Fibroblast of mammary gland (primary cell): ENCODE measurements around the gene PNP.

Experiments
- DNase-seq: peaks from one replicate; pipeline ENCODE4 v3.0.0-alpha.2; 2010; ENCODE audit warnings: low read depth
- H3K4me3 ChIP-seq: 2 replicates; pipeline ENCODE4 v1.5.1; 2011; ENCODE audit warnings: low read depth, mild to moderate bottlenecking, low read length, moderate library complexity; ENCODE audit not compliant: control insufficient read depth
- TF ChIP-seq, protein P1 (sequence below): conservative IDR thresholded peaks from 2 replicates; pipeline ENCODE4 v1.5.1; 2011; ENCODE audit warnings: low read depth, low read length, inconsistent platforms; ENCODE audit not compliant: control insufficient read depth, insufficient read depth

The PNP gene

DNA sequence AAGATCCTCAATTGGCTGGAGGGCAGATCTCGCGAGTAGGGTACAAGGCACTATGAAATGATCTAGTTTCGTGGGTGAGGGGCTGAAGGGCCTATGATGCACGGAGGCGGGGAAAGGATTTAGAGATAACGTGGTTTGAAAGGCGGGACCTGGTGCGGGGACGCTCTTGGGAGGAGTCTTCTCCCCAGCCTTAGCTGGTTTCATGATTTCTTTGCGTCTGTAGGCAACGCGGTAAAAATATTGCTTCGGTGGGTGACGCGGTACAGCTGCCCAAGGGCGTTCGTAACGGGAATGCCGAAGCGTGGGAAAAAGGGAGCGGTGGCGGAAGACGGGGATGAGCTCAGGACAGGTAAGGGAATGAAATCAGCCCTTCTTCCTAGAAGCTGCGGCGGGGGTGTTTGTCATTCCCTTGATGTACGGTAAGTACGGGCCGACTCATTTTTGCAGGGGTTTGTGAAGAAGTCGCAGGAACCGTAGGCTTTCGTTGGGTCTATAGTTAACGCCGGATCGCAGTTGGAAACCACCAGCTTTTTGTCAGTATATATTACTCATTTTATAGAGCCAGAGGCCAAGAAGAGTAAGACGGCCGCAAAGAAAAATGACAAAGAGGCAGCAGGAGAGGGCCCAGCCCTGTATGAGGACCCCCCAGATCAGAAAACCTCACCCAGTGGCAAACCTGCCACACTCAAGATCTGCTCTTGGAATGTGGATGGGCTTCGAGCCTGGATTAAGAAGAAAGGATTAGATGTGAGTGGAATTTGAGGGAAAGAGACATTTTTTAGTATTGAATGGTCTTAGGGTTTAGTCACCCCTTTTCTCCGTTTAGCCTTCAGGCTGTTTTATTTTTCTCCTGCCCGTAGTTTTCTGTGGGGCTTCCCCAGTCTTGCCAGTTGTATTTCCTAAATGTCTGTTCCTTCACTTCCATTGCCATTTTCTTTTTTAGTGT is 13.6 kb upstream of the PNP start:
- TF ChIP-seq, protein P1, sequence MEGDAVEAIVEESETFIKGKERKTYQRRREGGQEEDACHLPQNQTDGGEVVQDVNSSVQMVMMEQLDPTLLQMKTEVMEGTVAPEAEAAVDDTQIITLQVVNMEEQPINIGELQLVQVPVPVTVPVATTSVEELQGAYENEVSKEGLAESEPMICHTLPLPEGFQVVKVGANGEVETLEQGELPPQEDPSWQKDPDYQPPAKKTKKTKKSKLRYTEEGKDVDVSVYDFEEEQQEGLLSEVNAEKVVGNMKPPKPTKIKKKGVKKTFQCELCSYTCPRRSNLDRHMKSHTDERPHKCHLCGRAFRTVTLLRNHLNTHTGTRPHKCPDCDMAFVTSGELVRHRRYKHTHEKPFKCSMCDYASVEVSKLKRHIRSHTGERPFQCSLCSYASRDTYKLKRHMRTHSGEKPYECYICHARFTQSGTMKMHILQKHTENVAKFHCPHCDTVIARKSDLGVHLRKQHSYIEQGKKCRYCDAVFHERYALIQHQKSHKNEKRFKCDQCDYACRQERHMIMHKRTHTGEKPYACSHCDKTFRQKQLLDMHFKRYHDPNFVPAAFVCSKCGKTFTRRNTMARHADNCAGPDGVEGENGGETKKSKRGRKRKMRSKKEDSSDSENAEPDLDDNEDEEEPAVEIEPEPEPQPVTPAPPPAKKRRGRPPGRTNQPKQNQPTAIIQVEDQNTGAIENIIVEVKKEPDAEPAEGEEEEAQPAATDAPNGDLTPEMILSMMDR = no peak
- peak overlapping the region; percentile 96 for H3K4me3 ChIP-seq
- peak; percentile 88 for DNase-seq

DNA sequence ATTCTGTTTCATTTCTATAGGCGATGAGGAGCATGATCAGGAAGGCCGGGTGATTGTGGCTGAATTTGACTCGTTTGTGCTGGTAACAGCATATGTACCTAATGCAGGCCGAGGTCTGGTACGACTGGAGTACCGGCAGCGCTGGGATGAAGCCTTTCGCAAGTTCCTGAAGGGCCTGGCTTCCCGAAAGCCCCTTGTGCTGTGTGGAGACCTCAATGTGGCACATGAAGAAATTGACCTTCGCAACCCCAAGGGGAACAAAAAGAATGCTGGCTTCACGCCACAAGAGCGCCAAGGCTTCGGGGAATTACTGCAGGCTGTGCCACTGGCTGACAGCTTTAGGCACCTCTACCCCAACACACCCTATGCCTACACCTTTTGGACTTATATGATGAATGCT is 12.2 kb upstream of the PNP start:
- DNase-seq = no peak
- H3K4me3 ChIP-seq = no peak overlapping the region
- TF ChIP-seq, protein P1 = no peak

DNA sequence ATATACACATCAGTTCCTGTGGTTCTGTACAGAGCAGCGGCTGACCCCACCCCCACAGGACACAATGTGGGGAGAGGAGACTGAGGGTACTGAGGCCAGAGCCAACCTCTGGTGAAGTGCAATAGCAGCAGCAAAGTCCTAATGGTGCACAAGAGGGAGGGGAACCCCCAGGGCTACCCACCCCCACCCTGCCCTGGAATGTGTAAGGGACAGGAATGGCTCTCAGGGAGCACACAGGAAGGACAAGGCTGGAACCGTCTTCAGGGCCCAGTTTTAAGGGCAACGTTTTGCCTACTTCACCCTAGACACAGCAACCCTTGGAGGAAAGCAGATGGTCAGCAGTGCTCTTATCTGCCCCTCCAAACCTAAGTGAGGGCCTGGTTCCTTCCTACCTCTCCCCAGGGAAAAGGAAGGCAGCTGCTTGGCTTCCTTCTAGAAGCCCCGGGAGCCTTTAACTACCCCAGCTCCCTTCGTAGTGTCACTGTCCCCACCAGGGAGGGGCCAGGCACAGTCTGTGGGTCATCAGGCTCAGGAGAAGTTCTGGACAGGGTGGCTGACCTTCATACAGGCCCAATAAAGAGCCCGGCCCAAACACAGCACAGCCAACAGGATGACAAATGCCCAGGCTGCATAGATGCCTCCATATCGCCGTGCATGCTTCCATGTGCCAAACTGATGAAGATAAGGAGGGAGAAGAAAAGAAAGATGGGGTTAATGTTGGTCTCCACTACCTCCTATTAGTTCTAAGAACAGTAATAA is 11.0 kb upstream of the PNP start:
- no peak for DNase-seq
- TF ChIP-seq, protein P1 = no peak
- H3K4me3 ChIP-seq = no peak overlapping the region

DNA sequence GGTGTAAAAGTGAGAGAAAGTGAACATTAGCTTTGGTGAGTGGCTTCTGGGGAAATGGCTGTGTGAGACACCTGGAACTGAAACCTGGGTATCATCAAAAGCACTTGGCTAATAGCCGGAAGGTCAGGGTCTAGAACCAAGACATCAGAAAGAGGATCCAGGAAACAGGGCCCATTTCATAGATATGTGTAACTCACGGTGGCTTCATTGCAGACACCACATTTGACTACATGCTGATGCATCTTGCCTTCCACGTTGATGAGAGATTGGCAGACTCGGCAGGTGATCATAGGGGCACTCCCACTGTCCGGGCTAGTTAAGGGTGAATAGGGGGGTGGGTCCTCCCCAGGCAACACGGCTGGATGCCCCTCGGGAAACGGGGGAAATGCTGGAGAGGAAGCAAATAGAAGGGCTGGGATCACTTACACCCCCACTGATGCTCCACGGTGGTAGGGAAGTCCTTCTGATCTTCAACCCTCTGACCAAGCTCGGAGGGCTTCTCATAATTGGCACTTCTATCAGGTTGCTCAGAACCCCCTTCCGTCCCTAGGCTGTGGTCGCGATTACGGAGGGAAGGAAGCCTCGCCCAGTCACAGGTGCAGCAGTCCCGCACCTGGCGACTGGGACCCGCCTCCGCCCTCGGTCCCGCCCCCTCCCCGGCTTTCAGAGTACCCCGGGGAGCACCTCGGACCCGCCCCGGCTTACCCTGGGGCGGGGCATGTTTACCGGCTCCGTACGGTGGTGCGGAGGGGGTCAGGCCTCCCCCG is 8.6 kb upstream of the PNP start:
- no peak for DNase-seq
- peak overlapping the region; percentile 87 for H3K4me3 ChIP-seq
- TF ChIP-seq, protein P1 = no peak

DNA sequence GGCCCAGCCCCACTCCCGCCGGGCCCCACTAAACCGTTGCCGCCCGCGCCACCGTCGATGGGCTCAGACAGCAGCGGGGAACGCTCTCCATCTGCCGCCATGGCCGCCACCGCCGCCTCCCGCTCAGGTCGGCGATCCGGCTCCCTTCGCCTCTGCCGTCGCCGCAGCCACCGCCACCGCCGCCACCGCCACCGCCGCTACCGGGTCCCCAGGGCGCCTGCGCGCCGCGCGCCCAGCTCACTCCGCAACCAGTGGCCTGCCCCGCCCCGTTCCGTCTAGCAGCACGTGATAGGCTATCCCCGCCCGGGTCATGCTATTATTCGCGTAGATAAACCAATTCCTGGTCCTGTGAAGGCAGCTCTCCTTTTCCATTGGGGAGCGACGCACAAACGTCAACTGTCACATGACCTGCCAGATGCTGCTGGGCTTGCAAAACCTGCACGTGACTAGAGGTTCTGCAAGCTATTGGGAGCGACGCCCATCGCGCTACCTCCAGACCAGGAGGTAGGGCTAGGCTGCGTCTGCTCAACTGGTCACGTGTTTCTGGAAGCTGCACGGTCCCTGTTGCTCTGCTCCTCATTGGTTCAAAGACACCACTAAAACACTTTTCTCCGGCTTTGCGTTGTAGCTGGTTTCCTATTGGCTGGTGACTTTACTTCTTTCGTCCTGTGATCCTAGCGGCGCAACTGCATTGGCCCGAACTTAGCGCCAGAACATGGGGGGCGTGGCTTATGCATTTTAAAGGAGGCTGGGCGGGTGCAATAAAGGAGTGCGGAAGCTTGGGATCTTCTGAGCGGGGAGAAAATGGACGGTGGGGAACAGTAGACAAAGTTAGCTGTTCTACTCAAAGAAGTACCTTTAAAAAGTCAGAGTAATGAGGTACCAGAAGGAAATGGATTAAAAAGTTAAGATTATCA is 7.7 kb upstream of the PNP start, which contains the start of gene PIP4P1:
TSS of gene PIP4P1 (minus strand) at position 210 of the 917 bp plus-strand sequence. CDS start at position 101, 109 bp downstream.
- DNase-seq = peak; percentile 100
- TF ChIP-seq, protein P1 = no peak

More for the DNA sequence above, 7.7 kb upstream of the PNP start, which contains the start of gene PIP4P1:
- peak within 1 kb of the TSS; percentile 87 for H3K4me3 ChIP-seq
